IMR-90 (cell line): Measurements from ENCODE around the gene PTPRN2. TPM values are rescaled to one million over a fixed set of nuclear protein-coding genes. Genes with fewer than 3 reads are reported as not detected.

Experiments
- ATAC-seq: fragments of 200-7000 bp; cut with Tn5 transposase; 2 replicates; pipeline ENCODE4 v1.9.1; 2020; ENCODE audit warnings: low read depth, mild to moderate bottlenecking, moderate library complexity
- BruUV-seq: library from RNA; stranded (reverse); fragments of 400-500 nt; replicated peaks from 2 replicates; lab custom pipeline; 2021; lab: Mats Ljungman, UMichigan
- CTCF ChIA-PET: fragments of 300-600 bp; formaldehyde crosslinking; extraction: SDS; loops from one replicate; lab custom pipeline; 2021; ENCODE audit warnings: antibody characterized with exemption; lab: Yijun Ruan, JAX
- POLR2A ChIA-PET: fragments of 300-600 bp; sonication (Branson Sonifier 250); formaldehyde crosslinking; loops from one replicate; lab custom pipeline; 2022; ENCODE audit warnings: antibody characterized with exemption; ENCODE audit not compliant: unreplicated experiment; lab: Charles Lee
- DNase-seq: peaks from one replicate; pipeline ENCODE4 v3.0.0; 2013
- H2AFZ ChIP-seq: replicated peaks from 2 replicates; pipeline ENCODE3; 2013; ENCODE audit warnings: low read length, mild to moderate bottlenecking; ENCODE audit not compliant: poor library complexity
- H2AK5ac ChIP-seq: 2 replicates; pipeline ENCODE4 v1.6.1; 2013; ENCODE audit warnings: low read depth, low read length, inconsistent platforms
- H2AK9ac ChIP-seq: replicated peaks from 2 replicates; pipeline ENCODE3; 2013; ENCODE audit warnings: mild to moderate bottlenecking, low read depth, low read length, moderate library complexity; ENCODE audit not compliant: poor library complexity
- H2BK120ac ChIP-seq: 2 replicates; pipeline ENCODE4 v1.6.1; 2013; ENCODE audit warnings: low read depth, low read length, inconsistent platforms
- H2BK15ac ChIP-seq: 3 replicates; pipeline ENCODE4 v1.6.1; 2013; ENCODE audit warnings: low read depth, low read length, inconsistent platforms
- H2BK20ac ChIP-seq: 2 replicates; pipeline ENCODE4 v1.6.1; 2013; ENCODE audit warnings: low read depth, mild to moderate bottlenecking, inconsistent platforms, low read length, moderate library complexity
- H2BK5ac ChIP-seq: 2 replicates; pipeline ENCODE4 v1.6.1; 2013; ENCODE audit warnings: mild to moderate bottlenecking, low read depth, low read length, inconsistent platforms; ENCODE audit not compliant: poor library complexity, severe bottlenecking
- H3K14ac ChIP-seq: replicated peaks from 2 replicates; pipeline ENCODE4 v1.6.1; 2013; ENCODE audit warnings: low read depth, low read length, inconsistent platforms
- H3K18ac ChIP-seq: 2 replicates; pipeline ENCODE4 v1.6.1; 2013; ENCODE audit warnings: low read depth, low read length, control low read depth
- H3K23ac ChIP-seq: 2 replicates; pipeline ENCODE4 v1.6.1; 2013; ENCODE audit warnings: low read depth, low read length, inconsistent platforms
- H3K27ac ChIP-seq: 2 replicates; pipeline ENCODE4 v1.5.1; 2013; ENCODE audit warnings: mild to moderate bottlenecking, control low read depth, low read length; ENCODE audit not compliant: insufficient read depth
- H3K27me3 ChIP-seq: 2 replicates; pipeline ENCODE4 v1.6.1; 2013; ENCODE audit warnings: low read length; ENCODE audit not compliant: control insufficient read depth, insufficient read depth
- H3K36me3 ChIP-seq: 2 replicates; pipeline ENCODE4 v1.6.1; 2013; ENCODE audit warnings: low read length, mixed read lengths; ENCODE audit not compliant: control insufficient read depth, insufficient read depth
- H3K4ac ChIP-seq: 2 replicates; pipeline ENCODE4 v1.6.1; 2013; ENCODE audit warnings: low read depth, low read length, inconsistent platforms
- H3K4me1 ChIP-seq: 2 replicates; pipeline ENCODE4 v1.6.1; 2013; ENCODE audit warnings: low read length, mixed read lengths; ENCODE audit not compliant: control insufficient read depth, insufficient read depth
- H3K4me2 ChIP-seq: 2 replicates; pipeline ENCODE4 v1.6.1; 2013; ENCODE audit warnings: low read depth, mild to moderate bottlenecking, control low read depth, low read length, moderate library complexity
- H3K4me3 ChIP-seq: 2 replicates; pipeline ENCODE4 v1.5.1; 2013; ENCODE audit warnings: low read depth, mild to moderate bottlenecking, control low read depth, low read length, moderate library complexity; ENCODE audit not compliant: insufficient read depth
- H3K56ac ChIP-seq: 2 replicates; pipeline ENCODE4 v1.6.1; 2013; ENCODE audit warnings: low read length, inconsistent platforms; ENCODE audit not compliant: insufficient read depth; ENCODE audit errors: extremely low read depth
- H3K79me1 ChIP-seq, 2 experiments: 2 replicates each; pipeline ENCODE4 v1.6.1; 2013; ENCODE audit warnings: low read length in 2 of 2, inconsistent platforms in 1 of 2, low read depth in 1 of 2
- H3K9ac ChIP-seq: 2 replicates; pipeline ENCODE4 v1.6.1; 2013; ENCODE audit warnings: low read depth, low read length, control low read depth
- H3K9me1 ChIP-seq: 2 replicates; pipeline ENCODE4 v1.6.1; 2013; ENCODE audit warnings: low read length, inconsistent platforms; ENCODE audit not compliant: insufficient read depth
- H3K9me3 ChIP-seq: 2 replicates; pipeline ENCODE4 v1.6.1; 2013; ENCODE audit warnings: low read length; ENCODE audit not compliant: control insufficient read depth, insufficient read depth
- H4K20me1 ChIP-seq: 2 replicates; pipeline ENCODE4 v1.6.1; 2013; ENCODE audit warnings: low read length, inconsistent platforms; ENCODE audit not compliant: insufficient read depth
- H4K5ac ChIP-seq: 2 replicates; pipeline ENCODE4 v1.6.1; 2013; ENCODE audit warnings: mild to moderate bottlenecking, low read depth, low read length, control low read depth
- H4K8ac ChIP-seq, 2 experiments: 2 replicates each; pipeline ENCODE4 v1.6.1; 2013; ENCODE audit warnings: low read depth in 2 of 2, low read length in 2 of 2, control low read depth in 1 of 2, inconsistent platforms in 1 of 2
- H4K91ac ChIP-seq: 2 replicates; pipeline ENCODE4 v1.6.1; 2013; ENCODE audit warnings: low read depth, low read length, inconsistent platforms; ENCODE audit not compliant: insufficient read depth
- BHLHE40 ChIP-seq: fragments of 150-350 bp; IDR thresholded peaks from 2 replicates; pipeline ENCODE4 v1.6.1; 2016; ENCODE audit warnings: mild to moderate bottlenecking, low read depth, low read length
- CEBPB ChIP-seq: IDR thresholded peaks from 2 replicates; pipeline ENCODE4 v1.6.1; 2012; ENCODE audit warnings: low read depth, low read length, improper control_type of control experiment
- CHD1 ChIP-seq: IDR thresholded peaks from 2 replicates; pipeline ENCODE4 v1.6.1; 2012; ENCODE audit warnings: low read depth, low read length, improper control_type of control experiment
- FOS ChIP-seq: fragments of 150-350 bp; IDR thresholded peaks from 2 replicates; pipeline ENCODE4 v1.6.1; 2016; ENCODE audit warnings: low read depth, low read length
- MAFK ChIP-seq: IDR thresholded peaks from 2 replicates; pipeline ENCODE4 v1.6.1; 2012; ENCODE audit warnings: low read depth, low read length, improper control_type of control experiment
- MAZ ChIP-seq: IDR thresholded peaks from 2 replicates; pipeline ENCODE4 v1.6.1; 2012; ENCODE audit warnings: low read depth, mild to moderate bottlenecking, low read length, improper control_type of control experiment, moderate library complexity, borderline replicate concordance
- MXI1 ChIP-seq: IDR thresholded peaks from 2 replicates; pipeline ENCODE4 v1.6.1; 2012; ENCODE audit warnings: low read depth, mild to moderate bottlenecking, low read length, moderate library complexity, borderline replicate concordance
- NFE2L2 ChIP-seq: fragments of 150-350 bp; IDR thresholded peaks from 2 replicates; pipeline ENCODE4 v1.6.1; 2016; ENCODE audit warnings: low read depth, mild to moderate bottlenecking, low read length
- POLR2A ChIP-seq: IDR thresholded peaks from 2 replicates; pipeline ENCODE4 v1.6.1; 2012; ENCODE audit warnings: mild to moderate bottlenecking, low read depth, low read length
- RAD21 ChIP-seq: IDR thresholded peaks from 2 replicates; pipeline ENCODE4 v1.6.1; 2012; ENCODE audit warnings: low read length, improper control_type of control experiment
- RCOR1 ChIP-seq: IDR thresholded peaks from 2 replicates; pipeline ENCODE4 v1.6.1; 2012; ENCODE audit warnings: mild to moderate bottlenecking, low read length, improper control_type of control experiment; ENCODE audit not compliant: insufficient replicate concordance
- RFX5 ChIP-seq: IDR thresholded peaks from 2 replicates; pipeline ENCODE4 v1.8.0; 2012; ENCODE audit warnings: low read depth, mild to moderate bottlenecking, low read length, moderate library complexity
- SMC3 ChIP-seq: fragments of 150-350 bp; IDR thresholded peaks from 2 replicates; pipeline ENCODE4 v1.6.1; 2016; ENCODE audit warnings: low read depth, mild to moderate bottlenecking, antibody characterized with exemption, low read length, moderate library complexity
- WGBS, 2 experiments: methylation state at CpG; one replicate each; pipeline versions ENCODE4 v1.1.5 to v1.1.7; 2013; ENCODE audit warnings: missing lambda C conversion rate in 2 of 2; ENCODE audit not compliant: insufficient read length in 1 of 2; ENCODE audit errors: extremely low coverage in 2 of 2; 5-methylcytosine and 5-hydroxymethylcytosine counted together
- dilution Hi-C: fragments of 300-500 bp; cut with HindIII; formaldehyde crosslinking; loops from one replicate; pipeline ENCODE4 v1.14.3; 2018; ENCODE audit warnings: low sequenced_read_pairs; ENCODE audit not compliant: unreplicated experiment
- in situ Hi-C: fragments of 300-500 bp; cut with MboI; formaldehyde crosslinking; loops from 3 replicates; pipeline ENCODE4 v1.14.3; 2019; ENCODE audit warnings: low sequenced_read_pairs, inconsistent platforms, mixed read lengths
- intact Hi-C: fragments of 100-400 bp; cut with micrococcal nuclease; formaldehyde crosslinking; loops from 2 replicates; pipeline ENCODE4 v1.10.0; 2022
- polyA plus RNA-seq, 3 experiments: library from polyadenylated mRNA; depleted of rRNA; stranded (reverse); fragments of >200 nt; gene quantifications; 2 replicates each; pipeline ENCODE4 v1.2.3, GENCODE V29; 2012; ENCODE audit warnings: low replicate concordance in 1 of 3
- total RNA-seq: library from RNA; depleted of rRNA; stranded (reverse); fragments of >200 nt; gene quantifications from 2 replicates; pipeline ENCODE4 v1.2.3, GENCODE V29; 2012
- TF ChIP-seq, protein P1 (sequence below): conservative IDR thresholded peaks from 2 replicates; pipeline ENCODE4 v1.5.1; 2012; ENCODE audit warnings: mild to moderate bottlenecking, low read depth, low read length, improper control_type of control experiment
- TF ChIP-seq, protein P2 (sequence below): fragments of 150-350 bp; IDR thresholded peaks from 2 replicates; pipeline ENCODE4 v1.6.1; 2016; ENCODE audit warnings: low read depth, mild to moderate bottlenecking, low read length, moderate library complexity, borderline replicate concordance
- TF ChIP-seq, protein P3 (sequence below): fragments of 150-350 bp; IDR thresholded peaks from 2 replicates; pipeline ENCODE4 v1.6.1; 2017; ENCODE audit warnings: mild to moderate bottlenecking, antibody characterized with exemption, low read length, low read depth

PTPRN2 gene
- total and polyA plus RNA-seq, 2 of the 4 experiments (the other 2 are of a cell fraction), result 0.03 TPM; not detected in 1

GRCh38 chr7:157644946-157645345 is 942.7 kb downstream of the PTPRN2 start:
- in situ Hi-C loops (no loop called here), dilution Hi-C loops (no loop called here)
- CTCF ChIA-PET, result no interaction called here

More at GRCh38 chr7:157644946-157645345, 942.7 kb downstream of the PTPRN2 start:
- no peak overlapping the region for H3K9ac ChIP-seq
- H2BK15ac ChIP-seq, result no peak overlapping the region
- no peaks in the 10 kb centered on the region for H3K79me1 ChIP-seq
- no peaks in the 10 kb centered on the region for H3K9me1 ChIP-seq
- H3K14ac ChIP-seq, result no peak overlapping the region
- H4K20me1 ChIP-seq, result no peaks in the 10 kb centered on the region
- no peak overlapping the region for H3K56ac ChIP-seq
- H2BK5ac ChIP-seq, result no peak overlapping the region
- DNase-seq (no peak), ATAC-seq (no peak)
- H2AK5ac ChIP-seq, result no peak overlapping the region
- peaks cover 37% of the 10 kb centered on the region for H3K9me3 ChIP-seq
- H3K4me1 ChIP-seq, result no peaks in the 10 kb centered on the region
- POLR2A ChIA-PET, result no interaction called here
- BruUV-seq, result no TSS peak
- no peak overlapping the region for H4K8ac ChIP-seq
- no peak for TF ChIP-seq CEBPB
- no peak for TF ChIP-seq MAFK
- TF ChIP-seq, protein P1, sequence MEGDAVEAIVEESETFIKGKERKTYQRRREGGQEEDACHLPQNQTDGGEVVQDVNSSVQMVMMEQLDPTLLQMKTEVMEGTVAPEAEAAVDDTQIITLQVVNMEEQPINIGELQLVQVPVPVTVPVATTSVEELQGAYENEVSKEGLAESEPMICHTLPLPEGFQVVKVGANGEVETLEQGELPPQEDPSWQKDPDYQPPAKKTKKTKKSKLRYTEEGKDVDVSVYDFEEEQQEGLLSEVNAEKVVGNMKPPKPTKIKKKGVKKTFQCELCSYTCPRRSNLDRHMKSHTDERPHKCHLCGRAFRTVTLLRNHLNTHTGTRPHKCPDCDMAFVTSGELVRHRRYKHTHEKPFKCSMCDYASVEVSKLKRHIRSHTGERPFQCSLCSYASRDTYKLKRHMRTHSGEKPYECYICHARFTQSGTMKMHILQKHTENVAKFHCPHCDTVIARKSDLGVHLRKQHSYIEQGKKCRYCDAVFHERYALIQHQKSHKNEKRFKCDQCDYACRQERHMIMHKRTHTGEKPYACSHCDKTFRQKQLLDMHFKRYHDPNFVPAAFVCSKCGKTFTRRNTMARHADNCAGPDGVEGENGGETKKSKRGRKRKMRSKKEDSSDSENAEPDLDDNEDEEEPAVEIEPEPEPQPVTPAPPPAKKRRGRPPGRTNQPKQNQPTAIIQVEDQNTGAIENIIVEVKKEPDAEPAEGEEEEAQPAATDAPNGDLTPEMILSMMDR, result no peak
- TF ChIP-seq RAD21, result no peak
- TF ChIP-seq, protein P2, sequence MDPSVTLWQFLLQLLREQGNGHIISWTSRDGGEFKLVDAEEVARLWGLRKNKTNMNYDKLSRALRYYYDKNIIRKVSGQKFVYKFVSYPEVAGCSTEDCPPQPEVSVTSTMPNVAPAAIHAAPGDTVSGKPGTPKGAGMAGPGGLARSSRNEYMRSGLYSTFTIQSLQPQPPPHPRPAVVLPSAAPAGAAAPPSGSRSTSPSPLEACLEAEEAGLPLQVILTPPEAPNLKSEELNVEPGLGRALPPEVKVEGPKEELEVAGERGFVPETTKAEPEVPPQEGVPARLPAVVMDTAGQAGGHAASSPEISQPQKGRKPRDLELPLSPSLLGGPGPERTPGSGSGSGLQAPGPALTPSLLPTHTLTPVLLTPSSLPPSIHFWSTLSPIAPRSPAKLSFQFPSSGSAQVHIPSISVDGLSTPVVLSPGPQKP, result no peak
- TF ChIP-seq MXI1, result no peak
- TF ChIP-seq SMC3, result no peak
- TF ChIP-seq CHD1, result no peak
- TF ChIP-seq POLR2A, result no peak
- TF ChIP-seq, protein P3, sequence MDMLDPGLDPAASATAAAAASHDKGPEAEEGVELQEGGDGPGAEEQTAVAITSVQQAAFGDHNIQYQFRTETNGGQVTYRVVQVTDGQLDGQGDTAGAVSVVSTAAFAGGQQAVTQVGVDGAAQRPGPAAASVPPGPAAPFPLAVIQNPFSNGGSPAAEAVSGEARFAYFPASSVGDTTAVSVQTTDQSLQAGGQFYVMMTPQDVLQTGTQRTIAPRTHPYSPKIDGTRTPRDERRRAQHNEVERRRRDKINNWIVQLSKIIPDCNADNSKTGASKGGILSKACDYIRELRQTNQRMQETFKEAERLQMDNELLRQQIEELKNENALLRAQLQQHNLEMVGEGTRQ, result no peak
- TF ChIP-seq RCOR1, result no peak
- TF ChIP-seq MAZ, result no peak
- TF ChIP-seq BHLHE40, result no peak
- TF ChIP-seq RFX5, result no peak
- no peak for TF ChIP-seq FOS
- no peak for TF ChIP-seq NFE2L2
- no peak overlapping the region for H3K18ac ChIP-seq
- H2BK120ac ChIP-seq, result no peak overlapping the region
- no peak overlapping the region for H3K4ac ChIP-seq
- H3K4me3 ChIP-seq, result no peak overlapping the region
- H4K5ac ChIP-seq, result no peak overlapping the region
- 51% methylated on average over 8 of the region's 12 CpGs; no CpG with 5 or more reads in 1 of the 2 experiments for WGBS, 2 experiments
- H2BK20ac ChIP-seq, result no peak overlapping the region
- no peak overlapping the region for H3K4me2 ChIP-seq
- H3K27me3 ChIP-seq, result no peaks in the 10 kb centered on the region
- no peaks in the 10 kb centered on the region for H3K36me3 ChIP-seq
- H4K91ac ChIP-seq, result no peak overlapping the region
- H2AFZ ChIP-seq, result no peak overlapping the region
- H3K23ac ChIP-seq, result no peak overlapping the region
- H3K27ac ChIP-seq, result no peak overlapping the region
- H2AK9ac ChIP-seq, result no peak overlapping the region
- intact Hi-C loops, result no loop called here
